ENCODE data around the gene RNF166.
A peak's percentile ranks its signal among the peaks of the same experiment; 100 is the strongest.

RNF166 gene

DNA sequence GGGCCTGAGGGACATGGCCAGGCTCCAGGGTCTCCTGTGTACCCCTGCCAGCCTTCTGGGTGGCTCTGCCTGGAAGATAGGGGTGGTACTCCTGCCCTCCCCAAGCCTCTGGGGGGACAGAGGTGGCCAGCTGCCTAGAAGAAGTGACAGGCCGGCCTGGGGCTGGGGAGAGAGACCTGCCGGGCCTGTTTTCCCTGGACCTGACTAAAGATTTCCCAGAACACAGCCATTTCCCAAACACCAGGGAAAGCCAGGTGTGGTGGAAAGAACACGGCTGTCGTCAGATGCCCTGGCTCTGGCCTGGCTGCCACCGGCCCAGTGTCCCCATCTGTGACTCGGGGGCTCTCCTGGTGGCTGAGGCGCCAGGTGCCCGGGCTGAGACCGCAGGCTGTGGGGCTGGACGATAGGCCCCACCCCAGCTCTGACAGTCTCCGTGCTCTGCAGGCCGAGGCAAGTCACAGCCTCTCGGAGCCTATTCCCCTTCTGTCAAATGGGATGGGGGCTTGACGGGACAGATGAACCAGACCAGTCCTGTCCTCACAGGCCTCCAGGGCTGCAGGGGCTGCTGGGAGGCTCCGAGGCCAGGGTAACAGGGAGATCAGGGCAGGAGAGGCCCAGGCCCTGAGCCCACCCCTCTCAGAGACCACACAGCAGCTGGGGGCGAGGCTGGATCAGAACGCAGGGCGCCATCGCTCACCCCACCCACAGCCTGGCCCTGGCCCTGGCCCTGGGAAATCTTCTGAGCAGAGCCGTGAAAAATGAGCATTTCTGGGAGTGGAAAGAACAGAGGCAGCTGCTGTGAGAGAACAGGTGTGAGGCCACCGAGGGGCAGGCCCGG lies 33.1 kb upstream of the RNF166 start:
- no peak for DNase-seq

DNA sequence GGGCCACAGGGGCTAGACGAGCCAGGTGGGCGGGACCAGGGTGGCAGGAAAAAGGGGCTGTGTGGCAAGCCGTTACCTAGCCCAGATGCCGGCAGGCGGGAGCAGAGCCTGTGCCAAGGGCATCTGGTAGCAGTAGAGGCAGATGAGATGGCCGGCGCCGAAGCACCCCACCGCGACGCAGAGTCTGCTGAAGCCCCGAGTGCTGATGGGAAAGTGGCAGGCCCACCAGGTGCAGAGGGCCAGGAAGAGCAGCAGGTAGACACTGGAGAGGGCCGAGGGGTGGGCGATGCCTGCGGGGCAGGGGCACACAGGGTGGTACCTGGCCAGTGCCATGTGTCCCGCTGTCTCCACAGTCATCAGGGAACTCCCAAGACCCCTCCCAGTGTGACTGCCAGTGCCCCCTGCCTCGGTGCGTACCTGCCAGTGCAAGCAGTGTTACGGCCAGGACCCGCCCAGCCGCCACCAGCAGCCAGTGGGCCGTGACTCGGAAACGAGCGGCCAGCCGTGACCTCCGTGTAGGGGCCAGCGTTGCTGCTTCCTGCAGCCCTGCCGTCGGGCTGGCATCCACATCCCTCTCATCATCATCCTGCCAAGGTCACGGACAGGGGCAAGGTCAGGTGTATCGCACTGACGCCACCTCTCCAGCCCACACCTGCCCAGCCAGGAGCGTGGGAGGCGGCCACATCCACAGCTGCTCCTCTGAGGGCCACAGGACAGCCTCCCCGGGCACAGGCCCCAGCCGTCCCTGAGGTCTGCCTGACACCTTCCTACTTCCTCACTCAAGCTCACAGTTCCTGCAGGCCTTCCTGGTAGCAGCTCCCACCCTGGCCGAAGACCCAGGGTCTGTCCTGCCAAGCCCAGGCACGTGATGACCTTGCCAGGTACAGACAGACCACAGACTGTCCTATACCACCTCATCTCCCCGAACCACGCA lies 32.2 kb upstream of the RNF166 start:
- no peak for DNase-seq

DNA sequence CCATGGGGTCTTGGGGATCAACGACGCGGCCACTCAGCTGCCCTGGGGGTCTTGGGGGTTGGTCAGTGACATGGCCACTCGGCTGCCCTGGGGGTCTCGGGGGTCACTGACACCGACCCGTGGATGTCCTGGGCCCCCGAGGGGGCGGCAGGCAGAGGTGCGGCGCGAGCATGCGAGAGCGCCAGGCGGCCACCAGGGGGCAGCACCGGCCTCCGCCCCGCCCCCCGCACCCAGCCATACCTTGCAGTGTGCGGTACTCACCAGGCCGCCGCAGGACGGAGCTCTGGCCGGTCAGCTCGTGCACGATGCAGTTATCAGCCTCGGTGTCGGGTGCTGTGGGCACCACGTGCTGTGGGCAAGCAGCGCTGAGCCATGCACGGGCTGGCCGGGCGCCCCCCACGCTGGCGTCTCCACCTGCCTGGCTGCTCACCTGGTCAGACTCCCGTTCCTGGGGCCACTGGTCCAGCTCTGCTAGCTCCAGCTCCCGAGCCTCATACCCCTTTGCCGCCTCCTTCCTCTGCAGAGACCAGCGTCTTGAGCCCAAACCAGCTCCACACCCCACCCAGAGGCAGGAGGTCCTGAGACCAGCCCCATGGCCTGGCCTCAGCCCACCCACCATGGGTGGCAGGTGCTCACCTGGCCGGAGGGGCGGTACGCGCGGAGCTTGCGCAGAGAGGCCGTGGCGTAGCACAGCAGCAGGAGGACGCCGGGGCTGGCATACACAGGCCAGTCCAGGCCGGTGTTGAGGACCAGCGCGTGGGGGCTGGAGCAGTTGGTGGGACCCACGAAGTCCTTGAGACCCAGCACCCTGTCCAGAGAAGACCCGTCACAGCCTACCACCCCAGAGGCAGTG lies 31.3 kb upstream of the RNF166 start:
- peak; percentile 90 for DNase-seq

DNA sequence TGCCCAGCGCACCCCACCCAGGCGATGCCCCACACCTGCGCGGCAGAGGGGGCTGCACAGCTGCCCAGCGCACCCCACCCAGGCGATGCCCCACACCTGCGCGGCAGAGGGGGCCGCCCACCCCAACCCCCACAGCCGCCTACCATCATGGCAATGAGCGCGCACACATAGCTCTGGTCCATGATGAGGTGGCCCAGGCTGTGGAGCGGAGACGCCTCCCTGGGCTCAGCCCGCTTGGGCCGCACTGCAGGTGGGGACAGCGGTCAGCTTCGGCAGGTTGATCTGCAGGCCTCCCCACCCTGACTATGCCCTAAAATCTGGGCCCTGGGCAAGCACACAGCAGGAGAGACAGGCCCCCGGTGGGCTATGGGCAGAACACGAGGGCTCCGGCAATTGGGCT lies 30.3 kb upstream of the RNF166 start:
- DNase-seq, result no peak

DNA sequence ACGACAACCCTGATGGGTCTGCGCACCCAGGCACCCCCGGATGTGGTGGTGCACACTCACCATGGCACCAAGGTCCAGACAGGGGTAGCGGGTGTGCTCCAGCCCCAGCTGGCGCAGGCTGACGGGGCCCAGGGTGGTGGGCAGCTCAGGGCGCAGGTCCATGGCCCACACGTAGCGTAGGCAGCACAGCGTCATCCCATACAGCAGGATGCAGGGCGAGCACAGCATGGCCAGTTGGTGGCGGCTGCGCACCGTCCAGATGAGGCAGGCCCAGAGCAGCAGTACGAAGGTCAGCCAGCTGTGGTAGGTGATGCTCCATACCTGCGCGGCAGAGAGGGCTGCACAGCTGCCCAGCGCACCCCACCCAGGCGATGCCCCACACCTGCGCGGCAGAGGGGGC lies 29.9 kb upstream of the RNF166 start:
- no peak for DNase-seq

DNA sequence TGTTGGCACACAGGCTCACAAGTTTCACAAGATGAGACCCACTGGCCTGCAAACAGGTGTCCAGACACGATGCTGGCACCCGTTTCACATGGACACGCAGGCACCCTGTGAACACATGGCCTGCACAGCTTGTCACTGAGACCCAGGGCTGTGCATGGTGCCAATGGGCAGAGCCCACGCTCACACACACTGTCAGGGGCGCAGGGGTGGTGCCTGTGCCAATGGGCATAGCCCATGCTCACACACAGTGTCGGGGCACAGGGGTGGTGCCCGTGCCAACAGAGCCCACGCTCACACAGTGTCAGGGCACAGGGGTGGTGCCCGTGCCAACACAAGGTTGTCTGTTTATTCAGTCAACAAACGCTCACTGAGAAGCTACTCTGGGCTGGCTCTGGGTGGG lies 29.4 kb upstream of the RNF166 start:
- DNase-seq, result no peak

DNA sequence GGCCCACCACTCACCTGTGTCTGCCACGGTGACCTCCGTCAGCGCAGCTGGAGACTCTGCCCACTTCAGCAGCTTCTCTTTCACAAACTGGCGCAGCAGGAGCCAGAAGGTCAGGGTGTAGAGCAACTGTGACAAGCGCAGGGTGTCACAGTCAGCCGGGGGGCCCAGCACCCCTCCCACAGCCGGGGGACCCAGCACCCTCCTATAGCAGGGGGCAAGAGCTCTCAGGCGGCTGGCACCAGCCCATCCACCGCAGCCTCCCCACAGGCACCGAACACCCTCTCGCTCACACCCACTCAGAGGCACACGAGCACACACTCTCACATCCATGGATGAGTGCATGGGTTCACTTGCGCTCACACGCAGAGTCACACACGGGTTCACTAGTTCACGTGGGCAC lies 28.9 kb upstream of the RNF166 start:
- no peak for DNase-seq

DNA sequence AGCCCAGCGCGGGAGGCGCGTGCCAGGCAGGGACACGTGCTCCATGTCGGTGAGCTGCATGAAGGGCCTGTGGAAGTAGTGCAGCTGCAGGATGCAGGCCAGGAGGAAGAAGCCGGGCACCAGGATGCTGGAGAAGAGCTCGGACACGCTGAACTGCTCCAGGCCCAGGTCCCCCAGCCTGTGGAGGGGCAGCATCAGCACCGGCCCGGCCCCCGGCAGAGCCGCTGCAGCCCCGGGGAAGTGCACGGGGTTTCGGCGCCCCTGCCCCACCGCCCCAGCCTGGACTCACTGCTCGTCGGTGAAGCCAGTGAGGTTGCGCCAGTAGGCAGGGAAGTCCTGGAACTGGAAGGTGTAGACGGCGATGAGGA lies 28.1 kb upstream of the RNF166 start:
- no peak for DNase-seq

DNA sequence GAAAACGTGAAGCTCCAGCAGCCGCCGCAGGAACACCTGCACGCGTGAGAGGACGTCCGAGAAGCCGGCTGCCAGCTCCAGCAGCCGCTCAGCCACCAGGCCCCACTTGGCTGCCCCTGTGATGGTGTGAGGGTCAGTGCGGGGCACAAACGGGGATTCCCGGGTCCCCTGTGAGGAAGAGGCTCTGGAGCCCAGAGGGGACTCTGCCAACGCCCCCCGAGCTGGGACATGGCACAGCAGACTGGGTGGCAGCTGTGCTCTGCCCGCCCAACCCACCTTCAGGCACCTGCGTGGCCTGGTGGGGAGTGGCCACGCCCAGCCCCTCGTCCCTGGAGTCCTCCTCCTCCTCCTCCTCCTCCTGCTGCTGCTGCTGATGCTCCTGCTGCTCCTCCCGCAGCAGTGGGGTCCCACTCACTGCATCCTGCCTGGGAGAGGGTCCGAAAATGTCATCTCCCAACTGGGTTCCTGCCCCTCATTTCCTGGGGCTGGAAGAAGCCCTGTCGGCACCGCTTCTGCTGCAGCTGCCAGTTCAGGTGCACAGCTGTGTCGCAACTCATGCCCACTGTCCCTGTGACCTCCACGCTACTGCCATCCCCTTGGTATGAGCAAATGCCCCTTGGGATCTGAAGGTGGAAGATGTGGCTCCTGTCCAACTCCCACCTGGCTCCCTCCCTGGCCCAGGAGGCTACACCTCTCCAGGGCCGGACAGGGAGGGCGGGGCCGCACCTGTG lies 27.6 kb upstream of the RNF166 start:
- no peak for DNase-seq

DNA sequence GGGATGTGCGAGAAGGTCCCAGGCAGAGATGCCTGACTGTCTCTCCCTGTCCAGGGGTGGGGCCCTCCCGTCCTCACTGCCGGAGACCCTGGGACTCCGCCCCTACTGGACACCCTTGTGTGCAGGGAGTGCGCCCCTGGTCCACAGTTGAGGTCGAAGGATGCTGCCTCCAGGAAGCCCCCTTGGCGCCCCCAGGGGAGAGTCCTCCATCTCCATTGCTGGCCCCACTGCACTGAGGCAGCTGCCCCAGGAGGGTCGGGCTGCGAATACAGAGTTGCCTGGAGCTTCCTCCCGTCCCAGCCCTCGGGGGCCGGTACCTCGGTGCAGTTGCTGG lies 26.7 kb upstream of the RNF166 start:
- DNase-seq, result no peak

DNA sequence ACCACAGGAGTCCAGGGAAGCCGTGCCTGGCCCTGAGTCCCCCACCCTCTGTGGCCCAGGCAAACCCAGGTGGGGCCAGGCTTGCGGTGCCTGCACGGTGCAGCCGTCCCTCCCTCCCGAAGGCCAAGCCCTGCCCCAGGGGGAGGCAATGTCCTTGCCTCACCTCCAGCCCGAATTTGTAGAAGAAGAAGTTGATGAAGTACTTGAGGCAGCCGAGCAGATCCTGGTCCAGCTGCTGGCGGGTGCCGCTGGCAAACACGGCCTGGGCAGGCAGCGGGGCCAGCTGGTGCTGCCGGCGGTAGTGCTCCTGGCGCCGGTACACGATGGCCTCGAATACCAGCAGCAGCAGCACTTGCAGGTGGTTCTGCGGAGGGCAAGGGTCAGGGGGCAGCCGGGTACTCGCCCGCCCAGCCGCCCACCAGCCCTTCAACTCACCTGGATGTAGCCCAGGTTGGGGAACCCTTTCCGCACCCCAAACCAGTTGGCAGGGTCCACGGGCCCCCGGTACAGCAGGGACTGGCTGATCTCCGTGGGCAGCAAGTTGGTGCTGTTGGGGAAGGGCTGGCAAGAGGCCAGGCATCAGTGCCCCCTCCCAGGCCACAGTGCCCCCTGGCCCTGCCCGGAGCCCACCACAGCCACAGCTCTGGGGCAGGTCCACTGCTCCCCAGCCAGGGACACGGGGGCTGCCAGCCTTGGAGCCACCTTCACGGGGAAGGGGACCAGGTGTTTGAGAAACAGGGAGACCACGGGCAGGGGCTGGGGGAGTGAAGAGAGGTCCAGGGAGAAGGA lies 26.2 kb upstream of the RNF166 start:
- DNase-seq, result no peak

DNA sequence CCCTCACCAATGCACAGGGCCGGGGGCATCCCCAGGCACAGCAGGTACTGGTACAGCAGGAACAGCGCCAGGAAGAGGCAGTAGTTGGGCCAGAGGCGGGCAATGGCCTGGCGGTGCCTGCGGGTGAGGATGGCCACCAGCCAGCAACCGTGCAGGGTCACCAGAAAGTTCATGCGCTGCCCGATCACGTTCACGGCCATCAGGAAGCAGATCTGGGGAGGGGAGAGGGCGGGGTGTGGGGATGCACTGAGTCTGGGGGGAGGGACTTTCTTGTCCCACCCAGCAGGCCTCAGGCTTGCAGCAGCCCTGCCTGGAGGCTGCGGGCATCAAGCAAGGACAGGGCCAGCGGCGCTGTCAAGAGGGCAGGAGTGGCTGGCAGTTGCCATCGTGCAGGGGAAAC lies 25.5 kb upstream of the RNF166 start:
- DNase-seq, result no peak

DNA sequence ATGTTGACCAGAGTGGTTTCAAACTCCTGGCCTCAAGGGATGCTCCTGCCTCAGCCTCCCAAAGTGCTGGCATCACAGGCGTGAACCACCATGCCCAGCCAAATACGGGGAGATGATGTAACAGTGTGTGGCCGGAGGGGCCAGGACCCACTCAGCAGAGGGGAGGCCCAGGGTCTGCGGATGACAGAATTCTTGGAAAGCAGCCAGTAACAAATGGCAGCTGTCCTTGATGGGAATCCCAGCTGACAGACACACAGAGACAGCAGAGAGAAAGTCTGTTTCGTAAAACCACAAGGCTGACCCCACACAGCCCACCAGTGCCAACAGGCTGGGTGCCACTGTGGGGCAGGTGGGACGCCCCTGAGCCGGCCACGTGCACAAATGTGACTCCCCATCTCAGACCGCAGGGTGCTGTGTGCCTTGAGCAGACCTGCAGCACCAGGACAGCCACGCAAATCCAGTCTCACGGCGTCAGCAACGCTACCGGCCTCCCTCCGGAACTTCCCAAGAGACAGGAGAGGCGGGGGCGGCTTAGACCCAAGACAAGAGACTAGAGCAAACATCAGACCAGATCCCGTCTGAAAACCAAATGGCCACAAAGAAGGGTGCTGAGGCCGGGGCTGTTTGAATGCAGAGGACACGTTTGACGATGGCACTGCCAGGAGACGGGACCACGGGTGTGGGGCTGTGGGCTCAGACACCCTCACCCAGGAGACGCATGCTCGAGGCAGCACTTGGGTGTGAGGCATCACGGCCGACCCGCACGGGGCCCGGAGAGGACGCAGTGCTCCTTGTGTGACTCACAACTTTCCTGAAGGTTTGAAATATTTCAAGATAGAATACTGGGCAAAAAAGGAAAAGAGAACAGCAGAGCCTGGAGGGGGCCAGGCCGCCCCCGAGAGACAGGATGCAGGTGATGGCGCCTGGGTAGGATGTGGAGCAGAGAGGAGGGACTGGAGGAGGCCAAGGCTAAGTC lies 24.7 kb upstream of the RNF166 start:
- no peak for DNase-seq

DNA sequence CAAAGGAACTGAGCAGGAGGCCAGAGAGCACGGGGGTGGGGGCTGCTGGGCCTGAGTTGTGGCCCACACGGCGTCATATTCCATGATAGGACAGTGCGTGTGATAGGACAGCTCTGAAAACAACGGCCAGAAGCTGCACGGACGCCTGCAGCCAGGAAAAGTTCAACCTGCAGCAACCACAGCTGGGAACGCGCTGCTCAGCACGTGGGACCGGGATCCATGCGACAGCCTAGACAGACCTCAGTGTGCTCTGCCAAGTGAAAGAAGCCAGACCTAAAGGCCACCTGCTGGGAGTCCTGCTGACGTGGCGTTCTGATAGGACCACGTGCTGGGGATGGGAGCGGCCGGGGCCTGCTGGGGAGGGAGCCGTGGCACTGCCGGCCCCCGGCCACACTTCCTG lies 21.7 kb upstream of the RNF166 start:
- no peak for DNase-seq

DNA sequence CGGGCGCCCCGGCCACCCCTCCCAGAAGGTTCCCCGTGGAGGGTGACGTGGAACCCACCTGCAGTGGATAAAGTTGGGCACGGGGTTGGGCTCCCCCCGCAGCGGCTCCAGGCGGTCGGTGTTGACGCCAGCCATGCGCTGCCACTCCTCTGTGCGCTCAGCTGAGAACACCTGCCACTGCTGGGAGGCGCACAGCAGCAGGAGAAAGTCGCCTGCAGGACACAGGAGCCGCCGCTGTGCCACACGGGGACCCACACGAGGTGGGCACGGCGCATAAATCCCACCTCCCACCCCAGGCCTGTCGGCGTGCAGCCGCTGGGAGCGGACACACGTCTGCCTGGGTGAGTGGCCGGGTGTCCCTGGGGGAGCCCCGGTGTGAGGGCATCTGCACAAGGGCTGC lies 20.8 kb upstream of the RNF166 start:
- no peak for DNase-seq

DNA sequence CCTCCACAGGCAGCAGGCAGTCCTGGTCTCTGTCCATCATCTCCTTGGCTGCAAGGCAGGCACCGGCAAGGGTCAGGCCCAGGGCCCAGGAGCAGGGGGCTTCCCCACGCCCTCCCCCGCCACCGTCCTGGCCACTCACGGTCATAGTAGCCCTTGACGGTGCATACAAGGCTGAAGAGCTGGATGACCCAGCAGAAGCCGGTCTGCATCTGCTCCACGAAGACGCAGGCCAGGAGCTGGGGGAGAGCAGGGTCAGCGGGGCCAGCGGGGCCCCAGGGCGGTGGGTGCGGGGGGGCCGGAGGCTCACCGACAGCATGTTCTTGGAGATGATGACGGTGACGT lies 20.2 kb upstream of the RNF166 start:
- no peak for DNase-seq

DNA sequence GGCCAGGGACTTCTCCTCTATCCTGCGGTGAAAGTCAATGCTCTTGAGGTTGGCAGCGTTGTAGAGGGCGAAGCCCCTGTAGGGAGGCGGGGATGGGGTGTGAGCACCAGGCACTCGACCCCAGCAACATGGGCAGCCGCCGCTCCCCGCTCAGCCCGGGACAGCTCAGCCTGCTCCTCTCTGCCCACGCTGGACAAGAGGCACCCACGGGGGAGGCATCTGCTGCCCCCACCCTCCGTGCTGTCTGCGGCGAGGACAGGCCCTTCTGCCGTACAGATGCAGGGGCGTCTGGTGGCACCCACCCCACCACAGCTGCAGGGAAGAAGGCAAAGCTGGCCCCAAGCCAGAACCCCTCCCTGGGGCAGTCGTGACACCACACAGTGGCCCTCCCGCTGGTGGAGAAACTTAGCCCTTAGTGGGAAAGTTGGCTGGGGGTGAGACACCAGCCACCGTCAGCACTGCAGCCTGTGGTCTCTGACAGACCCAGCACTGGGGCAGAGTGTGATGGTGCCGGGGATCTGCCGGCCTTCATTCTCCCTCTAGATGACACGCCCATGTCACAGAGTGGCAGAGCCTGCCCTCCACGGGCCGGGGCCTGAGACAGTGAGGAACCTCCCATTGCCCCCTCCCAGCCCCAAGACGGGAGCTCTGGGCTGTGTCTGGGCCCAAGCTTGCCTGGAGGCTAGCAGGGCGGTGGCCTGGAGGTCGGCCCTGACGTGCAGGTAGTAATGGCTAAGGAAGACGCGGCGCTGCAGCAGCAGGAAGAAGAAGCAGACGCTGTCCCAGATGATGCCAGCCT lies 19.6 kb upstream of the RNF166 start:
- no peak for DNase-seq

DNA sequence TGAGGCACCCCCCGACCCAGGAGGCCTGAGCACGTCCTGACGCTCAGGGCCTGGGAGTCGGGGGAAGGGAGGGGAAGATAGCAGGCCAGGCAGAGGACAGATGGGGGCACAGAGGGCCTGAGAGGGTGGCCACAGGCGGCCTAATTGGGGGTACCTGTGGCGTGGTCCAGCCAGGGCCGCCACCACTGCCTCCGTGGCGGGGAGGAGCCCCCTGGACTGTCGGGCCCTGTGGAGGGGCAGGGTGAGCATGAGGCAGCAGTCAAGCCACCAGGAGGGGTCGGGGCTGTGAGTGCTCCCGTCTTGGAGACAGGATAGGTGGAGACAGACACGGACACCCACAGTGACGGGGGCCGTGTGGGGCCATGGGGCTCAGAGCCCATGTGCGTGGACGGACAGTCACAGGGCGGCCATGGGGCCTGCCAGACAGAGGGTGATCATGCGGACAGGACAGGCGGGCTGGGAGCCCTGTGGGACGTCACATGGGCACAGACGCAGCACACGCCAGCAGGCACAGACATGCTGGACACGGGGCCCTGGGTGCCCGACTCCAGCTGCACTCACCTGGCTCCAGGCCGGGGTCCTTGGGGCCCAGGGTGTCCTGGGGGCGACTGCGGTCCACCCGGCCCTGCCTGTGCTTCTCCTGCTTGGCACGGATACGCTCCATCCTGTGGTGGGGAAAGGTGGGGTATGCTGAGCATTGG lies 18.8 kb upstream of the RNF166 start:
- no peak for DNase-seq

DNA sequence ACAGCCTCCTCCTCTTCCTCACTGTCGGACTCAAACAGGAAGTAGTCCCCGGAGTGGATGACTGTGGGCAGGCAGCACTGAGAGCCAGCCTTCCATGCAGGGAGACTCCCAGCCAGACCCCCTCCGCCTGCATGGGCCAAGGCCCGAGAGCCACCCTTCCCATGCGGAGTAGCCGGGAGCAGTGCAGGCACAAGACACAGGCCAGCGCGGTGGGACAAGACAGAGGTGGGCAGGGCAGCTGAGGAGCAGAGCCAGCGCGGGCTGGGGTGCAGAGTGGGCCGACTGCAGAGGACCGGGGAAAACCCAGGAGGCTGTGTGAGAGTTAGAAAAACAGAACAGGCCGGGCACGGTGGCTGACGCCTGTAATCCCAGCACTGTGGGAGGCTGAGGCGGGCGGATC lies 17.7 kb upstream of the RNF166 start:
- DNase-seq, result no peak

Measured in activated CD8-positive, alpha-beta memory T cell treated with anti-CD3 and anti-CD28 coated beads for 24 hours (primary cell).